HFF-Myc (cell line): ENCODE results near the gene KCTD19.
"Not testable (repeated sequence)": the region's sequence is repeated elsewhere in the genome, so short reads cannot be mapped to it uniquely, and the experiment has no call there.

Experiments used
- DNase-seq: peaks from one replicate; pipeline ENCODE4 v3.0.0-alpha.2; 2011; ENCODE audit warnings: low read depth; ENCODE audit errors: extremely low read depth
- H3K4me3 ChIP-seq: replicated peaks from 2 replicates; pipeline ENCODE4 v1.5.1; 2011; ENCODE audit warnings: low read depth, mild to moderate bottlenecking, control low read depth, low read length
- CTCF ChIP-seq: IDR thresholded peaks from 2 replicates; pipeline ENCODE4 v1.5.1; 2012; ENCODE audit warnings: mild to moderate bottlenecking, low read depth, low read length, control low read depth; ENCODE audit errors: missing control alignments

Gene KCTD19

GRCh38 chr16:67357561-67357960, 31.0 kb upstream of the KCTD19 start:
- no peak for TF ChIP-seq CTCF
- DNase-seq = no peak
- no peak overlapping the region for H3K4me3 ChIP-seq

GRCh38 chr16:67356396-67356795, 29.9 kb upstream of the KCTD19 start:
- H3K4me3 ChIP-seq = no peak overlapping the region
- DNase-seq = no peak
- no peak for TF ChIP-seq CTCF

- not testable (repeated sequence) for H3K4me3 ChIP-seq, DNase-seq
Measured at GRCh38 chr16:67352463-67352862, 25.9 kb upstream of the KCTD19 start.

GRCh38 chr16:67350324-67350723, 23.8 kb upstream of the KCTD19 start:
- H3K4me3 ChIP-seq = no peak overlapping the region
- TF ChIP-seq CTCF = no peak
- DNase-seq = no peak

GRCh38 chr16:67349172-67349571, 22.6 kb upstream of the KCTD19 start:
- no peak for DNase-seq
- TF ChIP-seq CTCF = peak; percentile 41
- H3K4me3 ChIP-seq = no peak overlapping the region

- TF ChIP-seq CTCF = no peak
- H3K4me3 ChIP-seq = no peak overlapping the region
- DNase-seq = no peak
Measured at GRCh38 chr16:67346341-67346740, 19.8 kb upstream of the KCTD19 start.

GRCh38 chr16:67345401-67345800, 18.9 kb upstream of the KCTD19 start:
- H3K4me3 ChIP-seq = no peak overlapping the region

More at GRCh38 chr16:67345401-67345800, 18.9 kb upstream of the KCTD19 start:
- no peak for DNase-seq
- TF ChIP-seq CTCF = no peak
